K562 (cell line): Measurements from ENCODE around the gene LRRC49. TPM values are rescaled to one million over a fixed set of nuclear protein-coding genes. Genes with fewer than 3 reads are reported as not detected.

ENCODE experiments used
- MTF1 ChIP-seq: fragments of 250-450 bp; sonication (Bioruptor Pico); IDR thresholded peaks from 2 replicates; pipeline ENCODE4 v1.9.0; 2021; ENCODE audit warnings: moderate library complexity, mild to moderate bottlenecking, inconsistent platforms, borderline replicate concordance
- NR2F6 ChIP-seq: fragments of 450-650 bp; formaldehyde crosslinking; IDR thresholded peaks from 2 replicates; pipeline ENCODE4 v1.4.0; 2020; ENCODE audit warnings: mild to moderate bottlenecking
- ZNF407 ChIP-seq: fragments of 450-650 bp; IDR thresholded peaks from 2 replicates; pipeline ENCODE4 v1.6.1; 2016; ENCODE audit warnings: low read depth
- polyA plus RNA-seq, 8 experiments: library from polyadenylated mRNA; depleted of rRNA in 4 of 8; stranded (reverse) in 5 of 8; unstranded in 3 of 8; fragments of >200 nt; fragmentation: Nextera tagmentation in 2 of 8; fragmentation: Illumina TruSeq in 1 of 8; extraction: Ambion mirVana in 2 of 8; extraction: Trizol in 1 of 8; gene quantifications; 2 replicates each; pipeline versions ENCODE4 v1.2.1 to v1.2.3, GENCODE V29; 2011 to 2014; ENCODE audit warnings: inconsistent platforms in 1 of 8, missing spikeins in 1 of 8
- total RNA-seq, 7 experiments: library from RNA; depleted of rRNA in 6 of 7; stranded (reverse); fragments of >200 nt in 6 of 7; fragmentation: Illumina TruSeq in 2 of 7; extraction: Trizol in 2 of 7; gene quantifications; 2 replicates each; pipeline versions ENCODE4 v1.2.1 to v1.2.3, GENCODE V29; 2011 to 2021; ENCODE audit warnings: low replicate concordance in 1 of 7

The LRRC49 gene
- total and polyA plus RNA-seq, 9 of the 15 experiments (the other 6 are each of a cell fraction or from before 2014, with no cell fraction given): 0.32 TPM; not detected in 8

- no peak for TF ChIP-seq ZNF407
- no peak for TF ChIP-seq NR2F6 (CRISPR knock-in tag)
- TF ChIP-seq MTF1 (CRISPR knock-in tag): no peak
These were observed 39.9 kb upstream of the LRRC49 start (continued) for GRCh38 chr15:70852501-70853317.
